Colonic mucosa (tissue), 4 donors: ENCODE data around the gene QRICH2. TPM values are rescaled to one million over a fixed set of nuclear protein-coding genes. Genes with fewer than 3 reads are reported as not detected.
A peak's percentile ranks its signal among the peaks of the same experiment; 100 is the strongest.
"Not testable (repeated sequence)": the region's sequence is repeated elsewhere in the genome, so short reads cannot be mapped to it uniquely, and the experiment has no call there.

Source experiments
- DNase-seq: peaks from one replicate; pipeline ENCODE4 v3.0.0-alpha.2; 2020
- H3K27ac ChIP-seq: fragments of 200-600 bp; one replicate; pipeline ENCODE4 v1.8.0; 2021
- H3K27me3 ChIP-seq: fragments of 200-600 bp; one replicate; pipeline ENCODE4 v1.8.0; 2021
- H3K36me3 ChIP-seq: fragments of 200-600 bp; one replicate; pipeline ENCODE4 v1.8.0; 2021
- H3K4me1 ChIP-seq: fragments of 200-600 bp; one replicate; pipeline ENCODE4 v1.8.0; 2021; ENCODE audit warnings: mild to moderate bottlenecking
- H3K4me3 ChIP-seq: fragments of 200-600 bp; one replicate; pipeline ENCODE4 v1.8.0; 2021
- H3K9ac ChIP-seq, 2 donors: one replicate each; pipeline ENCODE4 v1.7.0; 2013; ENCODE audit warnings: control low read depth in 2 of 2, low read depth in 2 of 2, low read length in 2 of 2
- H3K9me3 ChIP-seq: fragments of 200-600 bp; one replicate; pipeline ENCODE4 v1.8.0; 2021
- CTCF ChIP-seq: fragments of 200-600 bp; IDR thresholded peaks from one replicate; pipeline ENCODE4 v1.8.0; 2022; ENCODE audit warnings: antibody characterized with exemption, mild to moderate bottlenecking
- intact Hi-C: fragments of 100-400 bp; cut with DNase I; formaldehyde crosslinking; loops from one replicate; pipeline ENCODE4 v1.14.1; 2022
- total RNA-seq, 2 donors: library from RNA; stranded (reverse); fragmentation: NEBNext Ultra II Directional in 1 of 2; extraction: Animal tissue kit (Norgen Biotek cat#: 25700) in 1 of 2; gene quantifications; one replicate each; pipeline ENCODE4 v1.2.1, GENCODE V29; 2021
- donor health status: healthy.
- donor health status: DM: no; HTN: no; CAD: no.
- donor health status: DM: no; HTN: no; CAD: no.

The QRICH2 gene
- total RNA-seq, 2 donors from 2014 or later: 1.2 to 5.7 TPM

DNA sequence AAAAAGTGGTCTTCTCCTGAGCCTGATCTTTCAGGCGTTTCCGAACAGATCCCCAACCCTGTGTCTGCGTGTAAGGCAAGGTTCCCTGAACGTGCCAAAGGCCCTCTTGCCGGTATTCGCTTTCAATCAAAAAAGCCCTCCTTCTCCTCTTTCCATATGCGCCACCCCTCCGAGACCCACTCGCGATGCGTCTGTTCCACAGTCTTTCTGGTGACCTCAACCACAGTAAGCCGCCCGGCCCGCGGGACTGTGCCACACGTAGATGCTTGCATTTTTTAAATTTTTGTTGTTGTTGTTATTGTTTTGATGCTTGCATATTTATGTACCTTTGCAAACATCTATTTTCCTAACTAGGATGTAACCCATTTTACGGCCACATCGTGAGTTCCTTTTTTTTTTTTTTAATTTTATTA lies 46.2 kb upstream of the QRICH2 start:
- DNase-seq: no peak
- Histone ChIP-seq H3K36me3 (no peaks in the 10 kb centered on the region), H3K9ac (peak overlapping the region; percentile 33 to 88), H3K9me3 (no peaks in the 10 kb centered on the region), H3K4me1 (no peaks in the 10 kb centered on the region), H3K4me3 (peak overlapping the region; percentile 92), H3K27ac (peak overlapping the region; percentile 77), H3K27me3 (no peaks in the 10 kb centered on the region)
- intact Hi-C loops: loop anchor here (5.0 kb wide), 1 partner anchor 47 kb away; the partner anchor contains the start of gene QRICH2
- no peak for TF ChIP-seq CTCF

DNA sequence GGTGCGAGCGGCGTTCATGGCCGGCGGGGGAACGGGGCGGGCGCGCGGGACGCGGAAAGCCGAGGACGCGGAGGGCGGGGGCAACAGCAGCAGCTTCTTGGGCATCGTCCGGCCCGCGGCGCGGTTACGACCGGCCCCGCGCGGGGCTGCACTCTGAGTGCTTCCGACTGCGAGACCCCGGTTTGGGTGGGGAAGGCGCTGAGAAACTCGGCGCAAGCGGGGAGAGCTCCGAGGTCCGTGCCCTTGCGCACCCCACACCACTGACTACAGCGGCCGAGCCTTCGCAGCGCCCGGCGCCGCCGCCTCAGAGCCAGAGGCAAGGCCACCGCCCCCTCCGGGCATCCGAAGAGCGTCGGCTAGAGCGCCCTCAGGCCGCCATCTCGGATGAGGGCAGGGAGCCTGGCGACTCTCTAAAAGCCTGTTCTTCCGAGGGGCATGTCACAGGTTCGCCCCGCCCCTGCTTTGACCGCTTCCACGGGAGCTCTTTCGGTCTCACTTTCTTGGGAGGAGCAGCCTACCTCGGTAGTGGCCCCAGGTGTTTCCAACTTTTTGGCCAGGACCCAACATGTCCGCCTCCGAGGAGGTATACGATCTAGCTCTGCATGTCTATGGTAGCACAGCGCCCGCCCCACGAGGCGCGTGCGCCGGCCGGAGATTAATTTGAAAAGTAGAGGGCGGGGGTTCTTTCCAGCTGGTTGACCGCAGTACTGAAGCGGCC lies 45.7 kb upstream of the QRICH2 start, which contains the start of gene PRPSAP1:
PRPSAP1 (minus strand) TSS at position 318 of the 718 bp plus-strand sequence; CDS start at position 105, 213 bp downstream.
- Histone ChIP-seq H3K27me3 (no peaks in the 10 kb centered on the region), H3K4me3 (peak within 1 kb of the TSS; percentile 92), H3K27ac (peak within 1 kb of the TSS; percentile 77), H3K4me1 (no peaks in the 10 kb centered on the region), H3K9me3 (no peaks in the 10 kb centered on the region), H3K36me3 (no peaks in the 10 kb centered on the region), H3K9ac (peak within 1 kb of the TSS; percentile 88 to 90)
- peak; percentile 39 for TF ChIP-seq CTCF
- peak; percentile 92 for DNase-seq
- intact Hi-C loops: loop anchor here (5.0 kb wide), 1 partner anchor 46 kb away; the partner anchor contains the start of gene QRICH2

DNA sequence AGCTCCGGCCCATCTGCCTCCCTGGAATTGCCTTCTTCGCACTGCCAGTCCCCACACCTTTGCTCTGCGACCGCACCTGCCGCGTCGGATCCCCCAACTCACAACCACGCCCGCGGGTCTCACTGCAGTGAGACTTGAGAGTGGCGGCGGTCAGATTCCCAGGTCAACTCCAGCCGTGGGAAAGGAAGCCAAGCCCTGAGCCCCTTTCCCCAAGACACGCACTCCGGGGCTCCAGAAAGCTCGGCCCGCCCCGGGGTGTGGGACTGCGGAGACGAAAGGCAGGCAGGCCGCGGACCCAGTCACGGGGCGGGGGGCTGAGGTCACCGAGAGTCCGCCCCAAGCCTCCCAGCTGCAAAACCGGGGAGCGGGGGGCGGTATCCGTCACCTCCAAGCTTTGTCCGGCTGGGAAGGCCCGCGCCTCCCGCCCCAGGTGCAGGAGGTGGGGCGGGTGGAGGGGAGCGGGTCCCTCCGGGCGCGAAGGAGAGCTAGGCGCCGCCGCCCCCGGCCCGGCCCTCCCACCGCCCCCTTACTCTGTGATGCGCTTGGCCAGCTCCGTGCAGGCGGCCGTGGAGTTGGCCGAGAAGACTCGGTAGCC lies 45.0 kb upstream of the QRICH2 start:
- Histone ChIP-seq H3K4me1 (no peaks in the 10 kb centered on the region), H3K9ac (peak overlapping the region; percentile 88 to 90), H3K27ac (peak overlapping the region; percentile 77), H3K27me3 (no peaks in the 10 kb centered on the region), H3K9me3 (no peaks in the 10 kb centered on the region), H3K36me3 (no peaks in the 10 kb centered on the region), H3K4me3 (peak overlapping the region; percentile 92)
- intact Hi-C loops: loop anchor here (5.0 kb wide), 1 partner anchor 46 kb away; the partner anchor contains the start of gene QRICH2
- TF ChIP-seq CTCF: no peak
- peak; percentile 33 for DNase-seq

DNA sequence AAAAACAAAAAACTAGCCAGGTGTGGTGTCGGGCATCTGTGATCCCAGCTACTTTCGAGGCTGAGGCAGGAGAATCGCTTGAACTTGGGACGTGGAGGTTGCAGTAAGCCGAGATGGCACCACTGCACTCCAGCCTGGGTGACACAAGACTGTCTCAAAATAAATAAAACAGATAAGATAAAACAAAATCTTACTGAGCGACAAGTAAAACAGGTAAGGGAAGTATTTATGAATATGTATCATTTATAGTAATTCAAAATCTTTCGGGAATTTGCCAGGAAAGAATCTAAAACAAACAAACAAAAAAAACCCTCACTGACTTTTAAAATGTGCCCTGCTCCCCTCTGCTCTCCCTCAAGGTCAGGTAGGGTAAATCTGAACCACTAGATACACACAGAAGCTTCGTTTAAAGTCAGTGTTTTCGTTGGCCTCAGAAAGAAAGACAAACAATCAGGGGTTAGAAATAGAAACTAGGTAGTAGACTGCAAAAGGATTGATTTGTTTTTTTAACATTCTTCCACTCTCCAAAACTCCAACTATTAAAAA lies 43.5 kb upstream of the QRICH2 start:
- Histone ChIP-seq H3K9ac (no peak overlapping the region), H3K9me3 (no peaks in the 10 kb centered on the region), H3K4me3 (no peak overlapping the region), H3K4me1 (no peaks in the 10 kb centered on the region), H3K36me3 (no peaks in the 10 kb centered on the region), H3K27me3 (no peaks in the 10 kb centered on the region), H3K27ac (no peak overlapping the region)
- intact Hi-C loops: loop anchor here (5.0 kb wide), 1 partner anchor 44 kb away; the partner anchor contains the start of gene QRICH2
- TF ChIP-seq CTCF: no peak
- no peak for DNase-seq

GRCh38 chr17:76350463-76350862 lies 42.4 kb upstream of the QRICH2 start:
- no peak overlapping the region for H3K9ac ChIP-seq

GRCh38 chr17:76346936-76347335 lies 38.9 kb upstream of the QRICH2 start:
- H3K9ac ChIP-seq, intact Hi-C loops, H3K9me3 ChIP-seq, H3K27me3 ChIP-seq, H3K27ac ChIP-seq, DNase-seq, H3K4me3 ChIP-seq, H3K36me3 ChIP-seq, H3K4me1 ChIP-seq: not testable (repeated sequence)

More at GRCh38 chr17:76350463-76350862, 42.4 kb upstream of the QRICH2 start:
- TF ChIP-seq CTCF: no peak
- no peaks in the 10 kb centered on the region for H3K27me3 ChIP-seq
- H3K27ac ChIP-seq: no peak overlapping the region
- H3K9me3 ChIP-seq: no peaks in the 10 kb centered on the region
- intact Hi-C loops: loop anchor here (5.0 kb wide), 1 partner anchor 43 kb away; the partner anchor contains the start of gene QRICH2
- no peaks in the 10 kb centered on the region for H3K36me3 ChIP-seq
- no peaks in the 10 kb centered on the region for H3K4me1 ChIP-seq
- no peak for DNase-seq
- no peak overlapping the region for H3K4me3 ChIP-seq
